HepG2 (cell line): Measurements from ENCODE around the gene EMILIN1. TPM values are rescaled to one million over a fixed set of nuclear protein-coding genes. Genes with fewer than 3 reads are reported as not detected.
A peak's percentile ranks its signal among the peaks of the same experiment; 100 is the strongest.

Experiments
- ARNTL ChIP-seq: sonication (generic); formaldehyde crosslinking; IDR thresholded peaks from 2 replicates; pipeline ENCODE4 v1.4.0; 2020; ENCODE audit warnings: mild to moderate bottlenecking, missing genetic modification reagents
- GATAD2A ChIP-seq: IDR thresholded peaks from 2 replicates; pipeline ENCODE4 v1.6.1; 2016
- HOXA7 ChIP-seq: sonication (generic); formaldehyde crosslinking; IDR thresholded peaks from 2 replicates; pipeline ENCODE4 v1.8.1; 2022; ENCODE audit warnings: mild to moderate bottlenecking, missing genetic modification reagents, moderate library complexity
- MATR3 ChIP-seq: sonication (generic); formaldehyde crosslinking; IDR thresholded peaks from 2 replicates; pipeline ENCODE4 v1.4.0; 2020; ENCODE audit warnings: missing genetic modification reagents
- MBD4 ChIP-seq: IDR thresholded peaks from 2 replicates; pipeline ENCODE4 v1.6.1; 2012; ENCODE audit warnings: low read length, inconsistent platforms, borderline replicate concordance
- MBNL3 ChIP-seq: fragments of 250-450 bp; sonication (Bioruptor Pico); conservative IDR thresholded peaks from 2 replicates; pipeline ENCODE4 v1.8.0; 2022; ENCODE audit warnings: mild to moderate bottlenecking, inconsistent platforms
- MED1 ChIP-seq: sonication (generic); formaldehyde crosslinking; IDR thresholded peaks from 2 replicates; pipeline ENCODE4 v1.4.0; 2020; ENCODE audit warnings: missing genetic modification reagents
- POLR2A ChIP-seq, 2 experiments: IDR thresholded peaks; 2 replicates each; pipeline ENCODE4 v1.6.1; 2011; ENCODE audit warnings: low read depth in 2 of 2, low read length in 2 of 2, mild to moderate bottlenecking in 1 of 2, moderate library complexity in 1 of 2; ENCODE audit not compliant: insufficient read depth in 1 of 2
- RARG ChIP-seq: sonication (generic); formaldehyde crosslinking; IDR thresholded peaks from 2 replicates; pipeline ENCODE4 v1.4.0; 2020; ENCODE audit warnings: low read depth, mild to moderate bottlenecking, missing genetic modification reagents
- SMARCC2 ChIP-seq: fragments of 450-650 bp; IDR thresholded peaks from 2 replicates; pipeline ENCODE4 v1.6.1; 2017; ENCODE audit warnings: antibody characterized with exemption, mild to moderate bottlenecking
- SOX13 ChIP-seq, 3 experiments: fragments of 450-650 bp in 1 of 3; sonication (generic) in 1 of 3; formaldehyde crosslinking in 1 of 3; IDR thresholded peaks in 2 of 3; conservative IDR thresholded peaks in 1 of 3; 2 replicates each; pipeline versions ENCODE4 v1.5.0 to v1.6.1; 2016 to 2020; ENCODE audit warnings: antibody characterized with exemption in 1 of 3, mild to moderate bottlenecking in 1 of 3, missing compliant biosample characterization in 1 of 3, missing genetic modification reagents in 1 of 3, moderate library complexity in 1 of 3
- TAF15 ChIP-seq: fragments of 200-400 bp; formaldehyde crosslinking; IDR thresholded peaks from one replicate; pipeline ENCODE4 v1.6.1; 2018; ENCODE audit warnings: mild to moderate bottlenecking, low read depth, low read length; ENCODE audit not compliant: poor library complexity, severe bottlenecking
- THYN1 ChIP-seq: sonication (generic); formaldehyde crosslinking; IDR thresholded peaks from 2 replicates; pipeline ENCODE4 v1.8.1; 2023; ENCODE audit warnings: low read depth, mild to moderate bottlenecking, moderate library complexity, missing genetic modification reagents, borderline replicate concordance
- ZBTB7A ChIP-seq: sonication (generic); formaldehyde crosslinking; IDR thresholded peaks from 2 replicates; pipeline ENCODE4 v1.8.0; 2022; ENCODE audit warnings: mild to moderate bottlenecking, missing genetic modification reagents
- ZFX ChIP-seq: sonication (generic); formaldehyde crosslinking; IDR thresholded peaks from 2 replicates; pipeline ENCODE4 v1.4.0; 2020; ENCODE audit warnings: mild to moderate bottlenecking, low read depth, missing genetic modification reagents, moderate library complexity
- ZMYM3 ChIP-seq: sonication (generic); formaldehyde crosslinking; IDR thresholded peaks from 2 replicates; pipeline ENCODE4 v1.5.1; 2020; ENCODE audit warnings: mild to moderate bottlenecking, missing genetic modification reagents
- ZNF260 ChIP-seq: sonication (generic); formaldehyde crosslinking; IDR thresholded peaks from 2 replicates; pipeline ENCODE4 v1.4.0; 2020; ENCODE audit warnings: missing genetic modification reagents, low read depth, mild to moderate bottlenecking, borderline replicate concordance
- ZNF749 ChIP-seq: sonication (generic); formaldehyde crosslinking; IDR thresholded peaks from 2 replicates; pipeline ENCODE4 v1.8.0; 2022; ENCODE audit warnings: mild to moderate bottlenecking, missing genetic modification reagents, moderate library complexity, borderline replicate concordance
- polyA plus RNA-seq, 8 experiments: library from polyadenylated mRNA; depleted of rRNA in 3 of 8; stranded (reverse) in 7 of 8; unstranded in 1 of 8; fragments of >200 nt; fragmentation: Illumina TruSeq in 4 of 8; extraction: Trizol in 4 of 8; gene quantifications; 2 replicates each; pipeline versions ENCODE4 v1.2.1 to v1.2.3, GENCODE V29; 2011 to 2016; ENCODE audit warnings: low read depth in 4 of 8, missing spikeins in 1 of 8, mixed read lengths in 1 of 8; ENCODE audit not compliant: insufficient read depth in 1 of 8
- total RNA-seq, 5 experiments: library from RNA; depleted of rRNA; stranded (reverse); fragments of >200 nt; fragmentation: Illumina TruSeq; extraction: Trizol; gene quantifications; 2 replicates each; pipeline ENCODE4 v1.2.3, GENCODE V29; 2016; ENCODE audit warnings: low read depth in 1 of 5
- TF ChIP-seq, protein P1 (sequence below): sonication (generic); formaldehyde crosslinking; IDR thresholded peaks from 2 replicates; pipeline ENCODE4 v1.4.0; 2020; ENCODE audit warnings: missing genetic modification reagents
- TF ChIP-seq, protein P2 (sequence below): IDR thresholded peaks from 2 replicates; pipeline ENCODE4 v1.6.1; 2016; ENCODE audit warnings: missing genetic modification reagents, missing compliant biosample characterization
- TF ChIP-seq, protein P3 (sequence below): sonication (generic); formaldehyde crosslinking; IDR thresholded peaks from 2 replicates; pipeline ENCODE4 v1.5.1; 2020; ENCODE audit warnings: missing genetic modification reagents, mild to moderate bottlenecking, borderline replicate concordance
- TF ChIP-seq, protein P4 (sequence below): IDR thresholded peaks from 2 replicates; pipeline ENCODE4 v1.6.1; 2016; ENCODE audit warnings: mild to moderate bottlenecking

The EMILIN1 gene
- total and polyA plus RNA-seq, 2 of the 13 experiments (the other 11 are each of a cell fraction or from before 2014, with no cell fraction given): 8.1 to 9.7 TPM

DNA sequence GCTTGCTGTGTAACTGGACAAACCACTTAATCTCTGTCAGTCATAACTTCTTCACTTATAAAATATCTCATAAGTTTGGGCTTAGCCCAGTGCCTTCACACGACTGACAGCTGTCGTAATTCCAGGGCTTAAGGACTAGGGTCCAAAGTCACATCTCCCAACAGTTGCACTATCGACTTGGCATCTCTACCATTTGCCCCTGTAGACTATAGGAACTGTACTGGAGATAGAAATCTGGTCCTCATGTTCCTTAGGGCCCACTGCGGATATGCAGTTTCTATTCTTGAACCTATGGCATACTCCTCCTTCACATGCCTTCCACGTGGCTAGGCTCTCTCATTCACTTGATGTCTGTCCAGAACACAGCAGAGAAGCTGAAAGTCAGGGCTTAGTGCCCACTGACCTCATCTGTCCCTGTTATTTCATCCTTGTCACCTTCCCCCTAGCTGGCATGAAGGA, 47.9 kb downstream of the EMILIN1 start (continued):
- TF ChIP-seq ZNF749 (CRISPR knock-in tag): no peak
- no peak for TF ChIP-seq MBNL3 (CRISPR knock-in tag)
- TF ChIP-seq, protein P1, sequence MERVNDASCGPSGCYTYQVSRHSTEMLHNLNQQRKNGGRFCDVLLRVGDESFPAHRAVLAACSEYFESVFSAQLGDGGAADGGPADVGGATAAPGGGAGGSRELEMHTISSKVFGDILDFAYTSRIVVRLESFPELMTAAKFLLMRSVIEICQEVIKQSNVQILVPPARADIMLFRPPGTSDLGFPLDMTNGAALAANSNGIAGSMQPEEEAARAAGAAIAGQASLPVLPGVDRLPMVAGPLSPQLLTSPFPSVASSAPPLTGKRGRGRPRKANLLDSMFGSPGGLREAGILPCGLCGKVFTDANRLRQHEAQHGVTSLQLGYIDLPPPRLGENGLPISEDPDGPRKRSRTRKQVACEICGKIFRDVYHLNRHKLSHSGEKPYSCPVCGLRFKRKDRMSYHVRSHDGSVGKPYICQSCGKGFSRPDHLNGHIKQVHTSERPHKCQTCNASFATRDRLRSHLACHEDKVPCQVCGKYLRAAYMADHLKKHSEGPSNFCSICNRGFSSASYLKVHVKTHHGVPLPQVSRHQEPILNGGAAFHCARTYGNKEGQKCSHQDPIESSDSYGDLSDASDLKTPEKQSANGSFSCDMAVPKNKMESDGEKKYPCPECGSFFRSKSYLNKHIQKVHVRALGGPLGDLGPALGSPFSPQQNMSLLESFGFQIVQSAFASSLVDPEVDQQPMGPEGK (CRISPR knock-in tag): no peak
- TF ChIP-seq, protein P2, sequence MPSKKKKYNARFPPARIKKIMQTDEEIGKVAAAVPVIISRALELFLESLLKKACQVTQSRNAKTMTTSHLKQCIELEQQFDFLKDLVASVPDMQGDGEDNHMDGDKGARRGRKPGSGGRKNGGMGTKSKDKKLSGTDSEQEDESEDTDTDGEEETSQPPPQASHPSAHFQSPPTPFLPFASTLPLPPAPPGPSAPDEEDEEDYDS (CRISPR knock-in tag): no peak
- TF ChIP-seq GATAD2A (CRISPR knock-in tag): peak; percentile 53; the same call in 1 of the 2 replicates
- TF ChIP-seq ZMYM3: peak; percentile 20; the same call in 1 of the 2 replicates
- TF ChIP-seq ZNF260 (CRISPR knock-in tag): no peak
- TF ChIP-seq, protein P3, sequence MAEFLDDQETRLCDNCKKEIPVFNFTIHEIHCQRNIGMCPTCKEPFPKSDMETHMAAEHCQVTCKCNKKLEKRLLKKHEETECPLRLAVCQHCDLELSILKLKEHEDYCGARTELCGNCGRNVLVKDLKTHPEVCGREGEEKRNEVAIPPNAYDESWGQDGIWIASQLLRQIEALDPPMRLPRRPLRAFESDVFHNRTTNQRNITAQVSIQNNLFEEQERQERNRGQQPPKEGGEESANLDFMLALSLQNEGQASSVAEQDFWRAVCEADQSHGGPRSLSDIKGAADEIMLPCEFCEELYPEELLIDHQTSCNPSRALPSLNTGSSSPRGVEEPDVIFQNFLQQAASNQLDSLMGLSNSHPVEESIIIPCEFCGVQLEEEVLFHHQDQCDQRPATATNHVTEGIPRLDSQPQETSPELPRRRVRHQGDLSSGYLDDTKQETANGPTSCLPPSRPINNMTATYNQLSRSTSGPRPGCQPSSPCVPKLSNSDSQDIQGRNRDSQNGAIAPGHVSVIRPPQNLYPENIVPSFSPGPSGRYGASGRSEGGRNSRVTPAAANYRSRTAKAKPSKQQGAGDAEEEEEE (CRISPR knock-in tag): peak; percentile 49; the same call in 1 of the 2 replicates
- no peak for TF ChIP-seq HOXA7
- TF ChIP-seq ZBTB7A (CRISPR knock-in tag): no peak
- no peak for TF ChIP-seq MATR3 (CRISPR knock-in tag)
- TF ChIP-seq SOX13 (IDR thresholded peaks at IDR 0.05): no peak
- no peak for TF ChIP-seq SOX13 (CRISPR knock-in tag; conservative IDR thresholded peaks at IDR 0.05 in 1 of 2, IDR thresholded peaks at IDR 0.05 in 1 of 2)
- no peak for TF ChIP-seq THYN1 (CRISPR knock-in tag)
- no peak for TF ChIP-seq ARNTL (CRISPR knock-in tag)
- no peak for TF ChIP-seq MED1
- TF ChIP-seq, protein P4, sequence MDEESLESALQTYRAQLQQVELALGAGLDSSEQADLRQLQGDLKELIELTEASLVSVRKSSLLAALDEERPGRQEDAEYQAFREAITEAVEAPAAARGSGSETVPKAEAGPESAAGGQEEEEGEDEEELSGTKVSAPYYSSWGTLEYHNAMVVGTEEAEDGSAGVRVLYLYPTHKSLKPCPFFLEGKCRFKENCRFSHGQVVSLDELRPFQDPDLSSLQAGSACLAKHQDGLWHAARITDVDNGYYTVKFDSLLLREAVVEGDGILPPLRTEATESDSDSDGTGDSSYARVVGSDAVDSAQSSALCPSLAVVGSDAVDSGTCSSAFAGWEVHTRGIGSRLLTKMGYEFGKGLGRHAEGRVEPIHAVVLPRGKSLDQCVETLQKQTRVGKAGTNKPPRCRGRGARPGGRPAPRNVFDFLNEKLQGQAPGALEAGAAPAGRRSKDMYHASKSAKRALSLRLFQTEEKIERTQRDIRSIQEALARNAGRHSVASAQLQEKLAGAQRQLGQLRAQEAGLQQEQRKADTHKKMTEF (CRISPR knock-in tag): no peak
- TF ChIP-seq SMARCC2: no peak
- TF ChIP-seq MBD4: no peak
- TF ChIP-seq TAF15: no peak
- peak in 1 of 2 experiments; percentile 5; a peak in 1 of 4 replicates for TF ChIP-seq POLR2A (IDR thresholded peaks at IDR 0.05; ENCODE audit: insufficient read depth in 1 of 2, low read depth in 2 of 2, low read length in 2 of 2)
- TF ChIP-seq ZFX (CRISPR knock-in tag): no peak
- TF ChIP-seq RARG (CRISPR knock-in tag): no peak
